ENCODE measurements around the gene EFHB.
"Not testable (repeated sequence)": the region's sequence is repeated elsewhere in the genome, so short reads cannot be mapped to it uniquely, and the experiment has no call there.

EFHB gene

DNA sequence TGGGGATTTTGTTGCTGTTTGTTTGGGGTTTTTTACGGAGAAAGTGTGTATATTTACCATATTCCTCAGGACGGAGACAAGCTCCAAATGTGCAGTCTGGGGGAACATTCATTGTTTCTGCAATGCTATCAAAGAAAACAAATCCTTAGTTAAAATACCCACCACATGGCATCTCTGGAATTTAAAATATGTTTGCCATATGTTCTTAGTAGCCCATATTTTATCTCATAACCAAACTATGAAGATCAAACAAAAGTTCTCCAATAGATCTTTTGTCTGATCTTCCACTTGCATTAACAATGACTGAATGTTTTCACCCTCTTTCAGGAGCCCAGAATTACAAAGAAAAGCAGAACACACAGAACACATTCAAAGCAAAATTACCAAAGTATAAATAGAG is 35.3 kb downstream of the EFHB start:
- ChIA-PET CTCF (interaction anchor here (1.4 to 1.9 kb wide), 4 partner anchors 9 to 552 kb away, joined by 3 to 8 read pairs (median 6); no protein-coding TSS in a partner anchor), POLR2A (no interaction called here)
- no peak for DNase-seq (ENCODE audit: extremely low spot score)
- TF ChIP-seq, protein P1, sequence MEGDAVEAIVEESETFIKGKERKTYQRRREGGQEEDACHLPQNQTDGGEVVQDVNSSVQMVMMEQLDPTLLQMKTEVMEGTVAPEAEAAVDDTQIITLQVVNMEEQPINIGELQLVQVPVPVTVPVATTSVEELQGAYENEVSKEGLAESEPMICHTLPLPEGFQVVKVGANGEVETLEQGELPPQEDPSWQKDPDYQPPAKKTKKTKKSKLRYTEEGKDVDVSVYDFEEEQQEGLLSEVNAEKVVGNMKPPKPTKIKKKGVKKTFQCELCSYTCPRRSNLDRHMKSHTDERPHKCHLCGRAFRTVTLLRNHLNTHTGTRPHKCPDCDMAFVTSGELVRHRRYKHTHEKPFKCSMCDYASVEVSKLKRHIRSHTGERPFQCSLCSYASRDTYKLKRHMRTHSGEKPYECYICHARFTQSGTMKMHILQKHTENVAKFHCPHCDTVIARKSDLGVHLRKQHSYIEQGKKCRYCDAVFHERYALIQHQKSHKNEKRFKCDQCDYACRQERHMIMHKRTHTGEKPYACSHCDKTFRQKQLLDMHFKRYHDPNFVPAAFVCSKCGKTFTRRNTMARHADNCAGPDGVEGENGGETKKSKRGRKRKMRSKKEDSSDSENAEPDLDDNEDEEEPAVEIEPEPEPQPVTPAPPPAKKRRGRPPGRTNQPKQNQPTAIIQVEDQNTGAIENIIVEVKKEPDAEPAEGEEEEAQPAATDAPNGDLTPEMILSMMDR (IDR thresholded peaks at IDR 0.05; ENCODE audit: control extremely low read depth, extremely low read depth, low read depth, missing control alignments): no peak

DNA sequence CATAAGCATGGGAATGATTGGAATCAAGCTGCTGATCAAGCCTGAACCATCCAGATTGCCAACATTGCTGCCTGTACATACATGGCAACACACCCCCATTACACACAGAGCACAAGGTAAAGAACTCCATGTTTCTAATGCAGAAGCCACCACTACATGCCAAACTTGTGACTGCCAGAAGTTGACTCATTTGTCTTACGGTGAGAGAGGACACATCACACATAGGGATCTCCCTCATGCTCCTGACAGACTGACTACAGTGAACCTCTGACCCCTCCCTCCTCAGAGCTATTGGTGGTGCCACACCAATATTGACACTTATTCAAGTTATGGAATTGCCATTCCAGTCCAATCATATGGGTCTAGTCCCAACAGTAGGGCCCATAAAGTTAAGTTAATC is 42.3 kb downstream of the EFHB start:
- DNase-seq (ENCODE audit: extremely low spot score): no peak
- ChIA-PET CTCF (interaction anchor here (0.9 to 1.3 kb wide), 3 partner anchors 9 to 25 kb away, joined by 3 to 4 read pairs (median 3); no protein-coding TSS in a partner anchor), POLR2A (no interaction called here)
- TF ChIP-seq, protein P1 (IDR thresholded peaks at IDR 0.05; ENCODE audit: control extremely low read depth, extremely low read depth, low read depth, missing control alignments): no peak

DNA sequence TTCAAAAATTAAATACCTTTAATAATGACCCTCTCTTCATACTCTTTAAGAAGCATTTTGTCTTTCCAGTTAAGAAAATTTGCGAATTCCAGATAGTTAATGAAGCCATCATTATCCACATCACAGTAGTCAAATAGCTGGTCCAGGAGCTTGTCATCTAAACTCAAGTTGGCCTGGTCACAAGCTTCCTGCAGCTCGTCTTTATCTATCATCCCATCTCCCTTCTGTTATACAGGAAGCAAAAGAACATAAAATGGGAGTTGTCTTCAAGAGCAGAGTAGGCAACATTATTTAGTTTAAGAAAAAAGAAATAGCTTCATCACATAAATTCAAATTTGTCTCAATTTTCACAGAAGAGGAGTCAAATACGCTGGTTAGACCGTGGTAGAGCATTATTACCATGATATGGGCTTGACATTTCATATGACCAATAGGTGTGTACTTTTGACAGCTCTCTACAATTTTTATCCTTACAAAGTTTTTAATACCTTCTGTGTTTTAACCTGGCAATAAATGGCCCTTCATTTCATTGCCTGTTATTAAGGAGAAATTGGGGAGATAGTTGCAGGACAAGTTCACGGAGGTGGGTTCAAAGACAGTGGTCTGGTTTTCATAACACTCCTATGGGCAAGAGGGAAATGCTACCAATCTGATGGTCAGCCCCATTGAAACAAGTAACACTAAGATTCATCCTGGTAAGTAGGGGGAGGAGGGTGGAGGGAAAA is 45.4 kb downstream of the EFHB start:
- TF ChIP-seq, protein P1 (IDR thresholded peaks at IDR 0.05; ENCODE audit: control extremely low read depth, extremely low read depth, low read depth, missing control alignments): no peak
- POLR2A ChIA-PET: no interaction called here
- CTCF ChIA-PET: interaction anchor here (1.0 to 3.7 kb wide), 5 partner anchors 11 to 152 kb away, joined by 3 to 14 read pairs (median 3); partner anchors contain the start of gene KAT2B
- DNase-seq (ENCODE audit: extremely low spot score): no peak

DNA sequence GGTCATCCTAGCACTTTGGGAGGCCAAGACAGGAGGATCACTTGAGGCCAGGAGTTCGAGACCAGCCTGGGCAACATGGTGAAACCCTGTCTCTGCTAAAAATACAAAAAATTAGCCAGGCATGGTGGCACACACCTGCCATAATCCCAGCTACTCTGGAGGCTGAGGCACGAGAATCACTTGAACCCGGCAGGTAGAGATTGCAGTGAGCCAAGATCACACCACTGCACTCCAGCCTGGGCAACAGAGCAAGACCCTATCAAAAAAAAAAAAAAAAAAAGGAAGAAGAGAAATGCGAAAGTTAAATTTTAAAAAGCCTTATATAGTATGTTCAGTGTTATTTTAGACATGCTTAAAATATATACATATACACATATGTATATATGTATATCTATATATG is 46.9 kb downstream of the EFHB start:
- CTCF ChIA-PET: interaction anchor here (1.2 to 3.7 kb wide), 6 partner anchors 10 to 55 kb away, joined by 3 to 14 read pairs (median 6); no protein-coding TSS in a partner anchor
- POLR2A ChIA-PET; DNase-seq (ENCODE audit: extremely low spot score): not testable (repeated sequence)

DNA sequence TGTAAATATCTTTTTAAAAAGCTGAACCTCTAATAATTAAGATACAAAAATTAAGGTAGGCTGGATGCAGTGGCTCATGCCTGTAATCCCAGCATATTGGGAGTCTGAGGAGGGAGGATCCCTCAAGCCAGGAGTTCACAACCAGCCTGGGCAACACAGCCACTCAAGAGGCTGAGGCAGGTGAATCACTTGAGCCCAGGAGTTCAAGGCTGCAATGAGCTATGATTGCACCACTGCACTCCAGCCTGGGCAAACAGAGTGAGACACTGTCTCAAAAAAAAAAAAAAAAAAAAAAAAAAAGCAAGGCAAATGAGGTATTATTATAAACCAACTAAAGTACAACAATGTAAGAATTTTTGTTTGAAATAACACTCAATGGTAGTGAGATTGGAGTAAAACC is 47.6 kb downstream of the EFHB start:
- TF ChIP-seq, protein P1 (IDR thresholded peaks at IDR 0.05; ENCODE audit: control extremely low read depth, extremely low read depth, low read depth, missing control alignments): no peak
- POLR2A ChIA-PET: interaction anchor here (0.6 kb wide), 1 partner anchor 9 kb away, joined by 7 read pairs; no protein-coding TSS in a partner anchor
- CTCF ChIA-PET: interaction anchor here (1.0 to 3.7 kb wide), 6 partner anchors 9 to 61 kb away, joined by 4 to 14 read pairs (median 8); no protein-coding TSS in a partner anchor
- DNase-seq (ENCODE audit: extremely low spot score): no peak

DNA sequence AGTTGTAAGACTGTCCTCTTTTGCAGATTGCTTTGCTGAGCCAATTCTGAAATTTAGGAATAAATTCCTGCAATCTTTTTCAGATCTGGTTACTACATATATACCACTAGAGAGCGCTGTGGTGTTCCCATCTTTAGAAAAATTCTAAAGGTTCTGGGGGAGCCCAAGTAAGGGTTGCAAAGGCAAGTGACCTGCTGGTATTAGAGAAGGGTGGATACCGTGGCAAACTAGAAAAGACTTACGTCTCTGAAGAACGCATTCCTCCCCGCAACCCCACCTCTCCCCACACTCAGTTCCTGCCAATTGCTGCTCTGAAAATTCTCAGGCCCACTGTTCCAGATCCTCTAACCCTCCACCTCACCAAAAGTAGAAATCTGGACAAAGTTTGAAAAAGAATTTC is 48.5 kb downstream of the EFHB start:
- ChIA-PET POLR2A (no interaction called here), CTCF (interaction anchor here (0.9 to 2.8 kb wide), 10 partner anchors 9 to 466 kb away, joined by 3 to 13 read pairs (median 4); no protein-coding TSS in a partner anchor)
- TF ChIP-seq, protein P1 (IDR thresholded peaks at IDR 0.05; ENCODE audit: control extremely low read depth, extremely low read depth, low read depth, missing control alignments): peak; percentile 40
- peak; percentile 50 for DNase-seq (ENCODE audit: extremely low spot score)

DNA sequence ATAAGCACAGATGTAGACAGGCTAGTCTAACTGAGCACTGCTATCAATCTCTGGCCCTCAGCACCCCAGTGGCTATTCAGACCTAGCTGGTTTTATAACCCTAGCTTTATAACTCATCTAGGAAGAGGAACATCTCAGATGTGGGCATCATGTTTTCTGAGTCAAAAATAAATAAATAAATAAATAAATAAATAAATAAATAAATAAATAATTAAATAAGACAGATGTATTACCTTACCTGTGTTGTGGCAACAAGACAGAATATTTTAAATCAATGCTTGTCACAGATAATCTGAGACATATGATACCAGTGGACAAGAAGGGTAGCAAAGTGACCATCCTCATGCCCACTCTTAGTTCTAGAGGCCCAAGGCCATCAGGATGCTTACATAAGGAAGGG is 52.2 kb downstream of the EFHB start:
- no peak for DNase-seq (ENCODE audit: extremely low spot score)
- ChIA-PET CTCF (no interaction called here), POLR2A (no interaction called here)
- TF ChIP-seq, protein P1 (IDR thresholded peaks at IDR 0.05; ENCODE audit: control extremely low read depth, extremely low read depth, low read depth, missing control alignments): no peak

Measured in GM10248 (cell line).